ENCODE data around the gene ARSB. TPM values are rescaled to one million over a fixed set of nuclear protein-coding genes. Genes with fewer than 3 reads are reported as not detected.
"Not testable (repeated sequence)": the region's sequence is repeated elsewhere in the genome, so short reads cannot be mapped to it uniquely, and the experiment has no call there.

The ARSB gene
- total RNA-seq, 1 donor: 26.3 TPM

GRCh38 chr5:78916044-78916443, 69.1 kb downstream of the ARSB start:
- TF ChIP-seq CTCF (IDR thresholded peaks at IDR 0.05; ENCODE audit: insufficient read depth, low read depth, low read length): no peak
- H3K4me3 ChIP-seq (ENCODE audit: low read depth, low read length): no peak overlapping the region
- DNase-seq (ENCODE audit: low read depth): no peak

GRCh38 chr5:78915170-78915569, 69.9 kb downstream of the ARSB start:
- H3K4me3 ChIP-seq (ENCODE audit: low read depth, low read length): no peak overlapping the region
- DNase-seq (ENCODE audit: low read depth): no peak
- TF ChIP-seq CTCF (IDR thresholded peaks at IDR 0.05; ENCODE audit: insufficient read depth, low read depth, low read length): no peak

DNA sequence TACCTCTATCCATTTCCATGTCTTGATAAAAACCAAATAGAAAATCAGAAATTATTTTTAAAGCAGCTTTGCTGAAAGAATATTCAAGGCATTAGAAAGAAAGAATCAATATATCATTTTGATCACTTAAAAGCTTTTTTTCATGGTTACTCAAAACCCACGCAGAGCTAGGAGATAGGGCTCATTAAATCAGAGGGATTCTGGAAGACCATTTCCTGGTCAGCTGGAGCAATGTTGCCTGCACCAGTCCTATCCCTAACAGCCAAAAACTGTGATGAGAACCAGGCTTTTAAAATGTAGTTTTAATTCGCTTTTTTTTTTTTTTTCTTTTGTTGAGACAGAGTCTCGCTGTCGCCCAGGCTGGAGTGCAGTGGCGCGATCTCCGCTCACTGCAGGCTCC, 72.3 kb downstream of the ARSB start:
- DNase-seq (ENCODE audit: low read depth): no peak
- no peak for TF ChIP-seq CTCF (IDR thresholded peaks at IDR 0.05; ENCODE audit: insufficient read depth, low read depth, low read length)
- no peak overlapping the region for H3K4me3 ChIP-seq (ENCODE audit: low read depth, low read length)

GRCh38 chr5:78912085-78912771, 72.9 kb downstream of the ARSB start:
- no peak for TF ChIP-seq CTCF (IDR thresholded peaks at IDR 0.05; ENCODE audit: insufficient read depth, low read depth, low read length)
- peak; percentile 43 for DNase-seq (ENCODE audit: low read depth)
- H3K4me3 ChIP-seq (ENCODE audit: low read depth, low read length): no peak overlapping the region

DNA sequence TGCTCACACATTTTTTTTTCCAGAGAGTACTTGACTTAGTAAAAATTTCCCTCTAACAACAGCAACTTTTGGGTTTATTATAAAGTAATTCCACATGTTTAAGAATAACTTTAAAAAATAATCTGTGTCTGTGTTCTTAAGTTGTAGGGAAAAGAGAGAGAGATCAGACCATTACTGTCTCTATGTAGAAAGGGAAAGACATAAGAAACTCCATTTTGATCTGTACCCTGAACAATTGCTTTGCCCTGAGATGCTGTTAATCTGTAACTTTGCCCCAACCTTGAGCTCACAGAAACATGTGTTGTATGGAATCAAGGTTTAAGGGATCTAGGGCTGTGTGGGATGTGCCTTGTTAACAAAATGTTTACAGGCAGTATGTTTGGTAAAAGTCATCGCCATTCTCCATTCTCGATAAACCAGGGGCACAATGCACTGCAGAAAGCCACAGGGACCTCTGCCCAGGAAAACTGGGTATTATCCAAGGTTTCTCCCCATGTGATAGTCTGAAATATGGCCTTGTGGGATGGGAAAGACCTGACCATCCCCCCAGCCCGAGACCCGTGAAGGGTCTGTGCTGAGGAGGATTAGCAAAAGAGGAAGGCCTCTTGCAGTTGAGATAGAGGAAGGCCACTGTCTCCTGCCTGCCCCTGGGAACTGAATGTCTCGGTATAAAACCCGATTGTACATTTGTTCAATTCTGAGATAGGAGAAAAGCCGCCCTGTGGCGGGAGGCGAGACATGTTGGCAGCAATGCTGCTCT, 75.7 kb downstream of the ARSB start:
- H3K4me3 ChIP-seq (ENCODE audit: low read depth, low read length); DNase-seq (ENCODE audit: low read depth): not testable (repeated sequence)

GRCh38 chr5:78908173-78909061, 76.7 kb downstream of the ARSB start:
- no peak for TF ChIP-seq CTCF (IDR thresholded peaks at IDR 0.05; ENCODE audit: insufficient read depth, low read depth, low read length)
- H3K4me3 ChIP-seq (ENCODE audit: low read depth, low read length): peak overlapping the region; percentile 33
- peak; percentile 81 for DNase-seq (ENCODE audit: low read depth)

All from fibroblast of villous mesenchyme (primary cell).